Mammary epithelial cell (primary cell): ENCODE data around the gene CDH4.

Experiments
- CTCF ChIP-seq, 2 donors: IDR thresholded peaks in 1 of 2; conservative IDR thresholded peaks in 1 of 2; 2 replicates each; pipeline ENCODE4 v1.5.1; 2011 to 2012; ENCODE audit warnings: inconsistent platforms in 2 of 2, low read length in 2 of 2, mild to moderate bottlenecking in 2 of 2, control low read depth in 1 of 2, low read depth in 1 of 2; ENCODE audit not compliant: insufficient read depth in 1 of 2; ENCODE audit errors: extremely low read depth in 1 of 2
- EZH2 ChIP-seq: IDR thresholded peaks from 2 replicates; pipeline ENCODE4 v1.6.1; 2012; ENCODE audit warnings: low read length, inconsistent platforms, borderline replicate concordance

DNA sequence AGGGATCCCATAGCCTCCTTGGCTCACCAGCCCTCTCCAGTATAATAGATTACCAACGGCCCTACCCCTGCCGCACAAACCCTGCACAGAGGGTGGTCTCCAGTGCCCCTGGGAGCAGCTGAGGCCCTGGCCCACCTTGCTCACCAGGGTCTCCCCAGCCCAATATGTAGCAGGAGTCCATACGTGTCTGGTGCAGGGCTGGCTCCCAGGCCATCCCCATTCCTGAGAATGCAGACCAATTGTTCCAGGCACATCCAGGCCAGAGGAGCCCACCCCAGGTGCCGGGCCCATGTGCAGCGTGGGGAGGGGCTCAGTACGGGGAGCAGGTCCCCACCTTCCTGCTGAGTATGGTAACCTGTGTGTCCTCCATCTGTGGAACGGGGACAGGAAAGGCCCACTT, 561.7 kb downstream of the CDH4 start:
- no peak for TF ChIP-seq EZH2
- no peak for TF ChIP-seq CTCF (conservative IDR thresholded peaks at IDR 0.05 in 1 of 2, IDR thresholded peaks at IDR 0.05 in 1 of 2; ENCODE audit: extremely low read depth in 1 of 2, insufficient read depth in 1 of 2, low read depth in 1 of 2, low read length in 2 of 2)
